Upper lobe of right lung (tissue), 1 donor: ENCODE data around the gene PDXK. TPM values are rescaled to one million over a fixed set of nuclear protein-coding genes. Genes with fewer than 3 reads are reported as not detected.
A peak's percentile ranks its signal among the peaks of the same experiment; 100 is the strongest.

Experiments used
- ATAC-seq: fragments of 200-7000 bp; cut with Tn5 transposase; one replicate; pipeline ENCODE4 v1.9.1; 2020; ENCODE audit warnings: mild to moderate bottlenecking, moderate library complexity
- DNase-seq: peaks from one replicate; pipeline ENCODE4 v3.0.0-alpha.2; 2020
- H3K27ac ChIP-seq: fragments of 200-600 bp; one replicate; pipeline ENCODE4 v1.8.0; 2022
- H3K27me3 ChIP-seq: fragments of 200-600 bp; one replicate; pipeline ENCODE4 v1.8.0; 2022; ENCODE audit warnings: mild to moderate bottlenecking
- H3K36me3 ChIP-seq: fragments of 200-600 bp; one replicate; pipeline ENCODE4 v1.8.0; 2022
- H3K4me1 ChIP-seq: fragments of 200-600 bp; one replicate; pipeline ENCODE4 v1.8.0; 2022
- H3K4me3 ChIP-seq: fragments of 200-600 bp; one replicate; pipeline ENCODE4 v1.8.0; 2022; ENCODE audit warnings: mild to moderate bottlenecking
- H3K9me3 ChIP-seq: fragments of 200-600 bp; one replicate; pipeline ENCODE4 v1.8.0; 2022
- intact Hi-C: fragments of 100-400 bp; cut with DNase I; formaldehyde crosslinking; loops from one replicate; pipeline ENCODE4 v1.11.0; 2022
- total RNA-seq: library from RNA; stranded (reverse); fragmentation: NEBNext Ultra II Directional; extraction: Animal tissue kit (Norgen Biotek cat#: 25700); gene quantifications from one replicate; pipeline ENCODE4 v1.2.1, GENCODE V29; 2021
- TF ChIP-seq, protein P1 (sequence below): fragments of 200-600 bp; IDR thresholded peaks from one replicate; pipeline ENCODE4 v1.8.0; 2022; ENCODE audit warnings: antibody characterized with exemption
- donor health status: DM: no; HTN: yes; CAD: no; lungs with severe emphysema.

Gene PDXK
- total RNA-seq, 1 donor from 2014 or later = 280 TPM

DNA sequence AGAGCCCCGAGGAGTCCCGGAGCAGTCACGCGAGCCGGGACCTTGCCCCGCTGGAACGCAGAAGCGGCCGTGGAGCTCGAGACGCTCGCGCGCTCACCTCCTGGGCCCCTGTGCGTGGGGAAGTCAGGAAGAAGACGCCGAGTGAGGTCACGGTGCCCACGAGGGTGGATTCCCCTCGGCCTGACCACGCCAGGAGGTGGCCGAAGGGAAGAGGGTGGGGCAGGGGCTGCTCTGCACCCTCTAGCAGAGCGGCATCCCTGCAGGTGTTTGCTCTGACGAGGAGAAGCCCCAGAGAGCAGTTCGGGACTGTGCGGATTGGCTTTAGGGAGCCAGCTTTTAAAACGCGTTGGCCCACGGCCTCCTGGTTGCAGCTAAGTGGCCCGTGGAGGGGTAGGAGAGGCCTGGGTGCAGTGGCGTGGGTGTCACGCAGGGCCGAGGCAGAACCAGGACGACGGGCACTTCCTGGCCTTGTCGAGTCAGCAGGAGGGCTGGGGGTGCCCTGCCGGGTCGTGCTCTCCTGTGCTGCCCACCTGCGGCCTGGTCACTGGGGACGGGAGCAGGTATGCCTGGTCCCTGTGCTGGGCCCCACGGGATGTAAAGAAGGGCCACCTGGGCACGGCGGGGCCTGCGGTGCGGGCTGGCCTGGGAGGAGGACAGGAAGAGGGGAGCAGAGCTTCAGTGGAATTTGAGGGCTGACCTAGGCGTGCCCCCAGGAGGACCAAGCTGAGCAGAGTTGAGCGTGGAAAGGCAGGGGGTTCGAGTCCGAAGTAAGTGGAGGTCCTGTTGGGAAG, 1.0 kb downstream of the PDXK start:
- Histone ChIP-seq H3K4me1 (peaks cover 36% of the 10 kb centered on the region), H3K4me3 (peak overlapping the region; percentile 99), H3K27ac (peak overlapping the region; percentile 96), H3K9me3 (no peaks in the 10 kb centered on the region), H3K27me3 (no peaks in the 10 kb centered on the region), H3K36me3 (peaks cover 11% of the 10 kb centered on the region)
- intact Hi-C loops = no loop called here
- ATAC-seq (peak; percentile 32), DNase-seq (peak; percentile 79)
- TF ChIP-seq, protein P1, sequence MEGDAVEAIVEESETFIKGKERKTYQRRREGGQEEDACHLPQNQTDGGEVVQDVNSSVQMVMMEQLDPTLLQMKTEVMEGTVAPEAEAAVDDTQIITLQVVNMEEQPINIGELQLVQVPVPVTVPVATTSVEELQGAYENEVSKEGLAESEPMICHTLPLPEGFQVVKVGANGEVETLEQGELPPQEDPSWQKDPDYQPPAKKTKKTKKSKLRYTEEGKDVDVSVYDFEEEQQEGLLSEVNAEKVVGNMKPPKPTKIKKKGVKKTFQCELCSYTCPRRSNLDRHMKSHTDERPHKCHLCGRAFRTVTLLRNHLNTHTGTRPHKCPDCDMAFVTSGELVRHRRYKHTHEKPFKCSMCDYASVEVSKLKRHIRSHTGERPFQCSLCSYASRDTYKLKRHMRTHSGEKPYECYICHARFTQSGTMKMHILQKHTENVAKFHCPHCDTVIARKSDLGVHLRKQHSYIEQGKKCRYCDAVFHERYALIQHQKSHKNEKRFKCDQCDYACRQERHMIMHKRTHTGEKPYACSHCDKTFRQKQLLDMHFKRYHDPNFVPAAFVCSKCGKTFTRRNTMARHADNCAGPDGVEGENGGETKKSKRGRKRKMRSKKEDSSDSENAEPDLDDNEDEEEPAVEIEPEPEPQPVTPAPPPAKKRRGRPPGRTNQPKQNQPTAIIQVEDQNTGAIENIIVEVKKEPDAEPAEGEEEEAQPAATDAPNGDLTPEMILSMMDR = no peak

DNA sequence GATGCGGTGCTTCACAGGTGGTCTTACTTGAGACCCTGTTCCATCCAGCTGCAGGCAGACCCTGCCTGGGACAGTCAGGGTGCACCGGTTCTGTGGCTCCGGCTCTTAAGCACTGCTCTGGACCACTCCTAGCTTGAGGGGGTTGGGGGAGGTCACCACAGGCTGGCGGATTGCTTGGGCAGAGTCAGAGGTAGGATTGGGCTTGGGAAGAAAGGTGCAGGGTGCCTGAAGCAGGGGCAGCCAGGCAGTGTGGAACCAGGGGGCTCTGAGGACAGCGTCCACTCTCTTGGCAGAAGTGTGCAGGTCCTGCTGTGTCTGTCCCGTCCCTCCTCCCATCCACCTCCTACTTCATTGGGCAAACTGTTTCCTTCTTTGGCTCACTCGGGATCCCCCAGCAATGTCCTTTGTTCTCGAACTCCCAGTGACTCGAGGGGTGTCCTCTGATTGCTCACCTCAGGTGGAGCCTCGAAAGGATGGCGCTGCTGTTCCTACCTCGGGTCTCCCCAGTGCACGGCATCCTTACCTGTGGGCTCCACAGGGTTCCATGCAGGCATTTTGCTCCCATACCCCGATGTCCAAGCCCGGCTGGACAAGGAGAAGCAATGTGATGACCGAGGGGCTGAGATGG, 1.7 kb downstream of the PDXK start:
- intact Hi-C loops = no loop called here

DNA sequence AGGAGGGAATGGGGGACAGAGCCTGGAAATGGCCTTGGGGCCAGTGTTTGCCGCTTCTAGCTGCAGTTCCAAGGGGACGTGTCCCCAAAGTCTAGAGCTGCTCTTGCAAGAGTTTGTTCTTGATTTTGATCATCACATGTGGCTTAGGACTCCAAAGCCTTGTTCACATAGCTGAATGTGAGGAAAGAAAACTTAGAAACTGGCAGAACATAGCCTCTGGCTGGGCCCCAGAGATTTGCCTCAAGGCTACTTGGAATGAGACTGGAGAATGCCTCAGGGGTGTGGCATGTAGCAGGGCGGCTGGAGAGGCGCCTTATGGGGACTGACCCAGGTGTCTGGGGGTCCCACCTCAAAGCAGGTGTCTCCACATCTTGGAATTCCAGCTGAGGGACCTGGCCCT, 2.3 kb downstream of the PDXK start:
- ATAC-seq (no peak), DNase-seq (no peak)
- Histone ChIP-seq H3K27me3 (no peaks in the 10 kb centered on the region), H3K27ac (peak overlapping the region; percentile 96), H3K4me3 (peak overlapping the region; percentile 99), H3K36me3 (peaks cover 11% of the 10 kb centered on the region), H3K4me1 (peaks cover 49% of the 10 kb centered on the region), H3K9me3 (no peaks in the 10 kb centered on the region)
- TF ChIP-seq, protein P1 = no peak
- intact Hi-C loops = no loop called here

More for the DNA sequence above, 1.7 kb downstream of the PDXK start:
- Histone ChIP-seq H3K27ac (peak overlapping the region; percentile 96), H3K36me3 (peaks cover 11% of the 10 kb centered on the region), H3K4me1 (peaks cover 43% of the 10 kb centered on the region), H3K9me3 (no peaks in the 10 kb centered on the region), H3K27me3 (no peaks in the 10 kb centered on the region), H3K4me3 (peak overlapping the region; percentile 99)
- ATAC-seq (no peak), DNase-seq (no peak)
- TF ChIP-seq, protein P1 = no peak

DNA sequence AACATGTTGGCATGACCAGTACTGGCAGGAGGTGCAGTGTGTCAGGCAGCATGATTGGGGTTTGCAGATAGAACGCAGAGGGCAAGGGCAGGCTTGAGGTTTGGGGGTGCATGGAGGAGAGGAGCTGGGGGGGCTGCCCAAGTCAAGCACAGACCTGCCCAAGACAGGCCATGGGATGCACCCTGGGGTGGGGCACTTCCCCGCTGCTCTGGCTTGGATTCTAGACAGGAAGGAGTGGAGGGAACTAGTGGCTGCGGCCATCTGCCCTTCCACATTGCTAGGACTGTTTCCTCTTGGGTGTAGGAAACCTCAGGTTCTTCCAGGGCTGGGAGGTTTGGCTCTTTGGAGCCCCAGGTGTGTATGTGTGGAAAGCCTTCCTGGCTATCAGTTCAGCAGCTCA, 3.0 kb downstream of the PDXK start:
- H3K9me3 ChIP-seq = no peaks in the 10 kb centered on the region
- ATAC-seq (no peak), DNase-seq (no peak)
- H3K4me1 ChIP-seq = peaks cover 56% of the 10 kb centered on the region
- intact Hi-C loops = no loop called here
- TF ChIP-seq, protein P1 = no peak
- H3K36me3 ChIP-seq = peaks cover 11% of the 10 kb centered on the region
- H3K4me3 ChIP-seq = peak overlapping the region; percentile 99
- H3K27me3 ChIP-seq = no peaks in the 10 kb centered on the region
- H3K27ac ChIP-seq = peak overlapping the region; percentile 18

DNA sequence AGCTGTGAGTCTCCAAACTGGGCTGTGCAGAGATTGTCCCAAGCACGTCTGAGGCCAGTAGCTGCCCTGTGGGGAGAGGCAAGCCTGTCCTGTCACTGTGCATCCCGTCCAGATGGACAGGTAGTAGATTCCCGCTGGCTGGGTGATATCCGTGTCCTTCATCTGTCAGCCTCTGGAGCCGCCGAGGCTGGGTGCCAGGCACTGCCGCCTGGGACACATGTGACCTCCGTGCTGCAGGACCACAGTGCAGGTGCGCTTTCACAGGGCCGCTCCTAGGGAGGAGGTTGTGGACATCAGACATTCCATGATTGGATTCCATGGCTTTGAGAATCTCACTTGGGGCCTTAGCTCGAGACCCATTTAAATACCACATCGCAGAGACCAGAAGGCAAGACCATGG, 4.7 kb downstream of the PDXK start:
- H3K27ac ChIP-seq = no peak overlapping the region
- TF ChIP-seq, protein P1 = no peak
- intact Hi-C loops = no loop called here

More for the DNA sequence above, 4.7 kb downstream of the PDXK start:
- H3K36me3 ChIP-seq = peaks cover 11% of the 10 kb centered on the region
- no peaks in the 10 kb centered on the region for H3K27me3 ChIP-seq
- H3K4me1 ChIP-seq = peaks cover 65% of the 10 kb centered on the region
- H3K4me3 ChIP-seq = no peak overlapping the region
- no peak for DNase-seq
- no peaks in the 10 kb centered on the region for H3K9me3 ChIP-seq
- no peak for ATAC-seq
